B cell (primary cell): ENCODE data around the gene MBNL1. TPM values are rescaled to one million over a fixed set of nuclear protein-coding genes. Genes with fewer than 3 reads are reported as not detected.

Experiments
- ATAC-seq: fragments of 200-7000 bp; cut with Tn5 transposase; one replicate; pipeline ENCODE4 v1.10.0; 2021; ENCODE audit warnings: low read depth, mild to moderate bottlenecking, moderate number of reproducible peaks, moderate library complexity
- CTCF ChIA-PET: fragments of 350-600 bp; sonication (Branson Sonifier 250); formaldehyde crosslinking; loops from one replicate; lab custom pipeline; 2021; ENCODE audit warnings: antibody characterized with exemption, inconsistent platforms; lab: Charles Lee
- POLR2A ChIA-PET: fragments of 350-600 bp; sonication (Branson Sonifier 250); formaldehyde crosslinking; loops from one replicate; lab custom pipeline; 2021; ENCODE audit warnings: antibody characterized with exemption; lab: Charles Lee
- DNase-seq: peaks from one replicate; pipeline ENCODE4 v3.0.0; 2013
- H2AFZ ChIP-seq: 2 replicates; pipeline ENCODE4 v1.6.1; 2012; ENCODE audit warnings: mild to moderate bottlenecking, low read depth, low read length; ENCODE audit not compliant: insufficient read depth, poor library complexity, severe bottlenecking
- H3K27ac ChIP-seq, 2 donors: 1 replicate in 1 of 2; 2 replicates in 1 of 2; pipeline ENCODE4 v1.5.1; 2012 to 2013; ENCODE audit warnings: low read length in 2 of 2, mild to moderate bottlenecking in 2 of 2, moderate library complexity in 1 of 2
- H3K27me3 ChIP-seq, 4 experiments: fragments of 200-600 bp in 1 of 4; sonication (generic) in 1 of 4; replicated peaks in 1 of 4; 1 replicate in 2 of 4; 2 replicates in 2 of 4; pipeline versions ENCODE4 v1.6.1 to v1.7.0; 2013 to 2016; ENCODE audit warnings: low read length in 3 of 4, mild to moderate bottlenecking in 2 of 4, mixed read lengths in 1 of 4, moderate library complexity in 1 of 4; ENCODE audit not compliant: insufficient read depth in 4 of 4, control insufficient read depth in 3 of 4; ENCODE audit errors: control extremely low read depth in 1 of 4
- H3K36me3 ChIP-seq, 2 experiments: replicated peaks in 1 of 2; 1 replicate in 1 of 2; 2 replicates in 1 of 2; pipeline versions ENCODE4 v1.6.1 to v1.7.1; 2013; ENCODE audit warnings: low read length in 1 of 2; ENCODE audit not compliant: insufficient read depth in 2 of 2, control insufficient read depth in 1 of 2; ENCODE audit errors: control extremely low read depth in 1 of 2, extremely low read depth in 1 of 2
- H3K4me1 ChIP-seq, 2 donors: fragments of 200-600 bp in 1 of 2; sonication (generic) in 1 of 2; 1 replicate in 1 of 2; 2 replicates in 1 of 2; pipeline versions ENCODE4 v1.5.1 to v1.6.1; 2013 to 2017; ENCODE audit warnings: low read length in 2 of 2; ENCODE audit not compliant: control insufficient read depth in 2 of 2, insufficient read depth in 2 of 2
- H3K4me2 ChIP-seq: replicated peaks from 2 replicates; pipeline ENCODE3; 2012; ENCODE audit warnings: mild to moderate bottlenecking, low read depth, low read length; ENCODE audit not compliant: poor library complexity, severe bottlenecking
- H3K4me3 ChIP-seq, 5 experiments: fragments of 200-600 bp in 1 of 5; sonication (generic) in 1 of 5; 1 replicate in 3 of 5; 2 replicates in 2 of 5; pipeline versions ENCODE4 v1.5.1 to v1.7.0; 2011 to 2016; ENCODE audit warnings: low read length in 4 of 5, mild to moderate bottlenecking in 4 of 5, low read depth in 2 of 5, control low read depth in 1 of 5, moderate library complexity in 1 of 5; ENCODE audit not compliant: insufficient read depth in 1 of 5; ENCODE audit errors: control extremely low read depth in 1 of 5, extremely low read depth in 1 of 5
- H3K79me2 ChIP-seq: fragments of 200-600 bp; sonication (generic); one replicate; pipeline ENCODE4 v1.6.0; 2016; ENCODE audit warnings: low read length; ENCODE audit not compliant: control insufficient read depth, insufficient read depth
- H3K9ac ChIP-seq: fragments of 200-600 bp; sonication (generic); 2 replicates; pipeline ENCODE4 v1.6.1; 2017; ENCODE audit warnings: mild to moderate bottlenecking, low read length, moderate library complexity
- H3K9me3 ChIP-seq, 3 donors: one replicate each; pipeline versions ENCODE4 v1.6.1 to v1.7.1; 2013; ENCODE audit warnings: low read length in 2 of 3; ENCODE audit not compliant: control insufficient read depth in 2 of 3, insufficient read depth in 1 of 3; ENCODE audit errors: control extremely low read depth in 1 of 3
- H4K20me1 ChIP-seq: 2 replicates; pipeline ENCODE4 v1.6.0; 2012; ENCODE audit warnings: mild to moderate bottlenecking, low read length; ENCODE audit not compliant: insufficient read depth, control insufficient read depth, poor library complexity, severe bottlenecking
- H3K27ac Mint-ChIP-seq: one replicate; pipeline ENCODE4 v1.8.0; 2021; ENCODE audit warnings: mixed read lengths
- H3K27me3 Mint-ChIP-seq: one replicate; pipeline ENCODE4 v1.8.0; 2021; ENCODE audit warnings: mixed read lengths
- H3K4me1 Mint-ChIP-seq: one replicate; pipeline ENCODE4 v1.8.0; 2021; ENCODE audit warnings: mixed read lengths
- H3K4me3 Mint-ChIP-seq: one replicate; pipeline ENCODE4 v1.8.0; 2021; ENCODE audit warnings: mixed read lengths
- H3K9me3 Mint-ChIP-seq: one replicate; pipeline ENCODE4 v1.8.0; 2022; ENCODE audit warnings: mixed read lengths; ENCODE audit not compliant: insufficient read depth
- CTCF ChIP-seq: fragments of 200-600 bp; IDR thresholded peaks from one replicate; pipeline ENCODE4 v1.8.0; 2022; ENCODE audit warnings: antibody characterized with exemption, mild to moderate bottlenecking
- EZH2 ChIP-seq: IDR thresholded peaks from 2 replicates; pipeline ENCODE4 v1.6.1; 2012; ENCODE audit warnings: borderline replicate concordance, low read depth, mild to moderate bottlenecking, moderate library complexity, low read length; ENCODE audit not compliant: insufficient read depth, poor library complexity, severe bottlenecking
- WGBS: methylation state at CpG from one replicate; pipeline ENCODE4 v1.1.5; 2013; ENCODE audit warnings: missing lambda C conversion rate; ENCODE audit not compliant: insufficient coverage; 5-methylcytosine and 5-hydroxymethylcytosine counted together
- intact Hi-C: fragments of 100-400 bp; cut with micrococcal nuclease; formaldehyde crosslinking; loops from one replicate; pipeline ENCODE4 v1.10.0; 2022
- polyA plus RNA-seq: library from polyadenylated mRNA; depleted of rRNA; stranded (reverse); fragments of >200 nt; gene quantifications from 2 replicates; pipeline ENCODE4 v1.2.3, GENCODE V29; 2012
- total RNA-seq, 2 donors: library from RNA; stranded (reverse); fragments of 120-200 nt in 1 of 2; gene quantifications; 1 replicate in 1 of 2; 2 replicates in 1 of 2; pipeline versions ENCODE4 v1.2.3 to v1.2.4, GENCODE V29; 2013 to 2022

MBNL1 gene
- total and polyA plus RNA-seq, 2 donors (not counting 1 experiment from before 2014, with no cell fraction given): 195 to 505 TPM

DNA sequence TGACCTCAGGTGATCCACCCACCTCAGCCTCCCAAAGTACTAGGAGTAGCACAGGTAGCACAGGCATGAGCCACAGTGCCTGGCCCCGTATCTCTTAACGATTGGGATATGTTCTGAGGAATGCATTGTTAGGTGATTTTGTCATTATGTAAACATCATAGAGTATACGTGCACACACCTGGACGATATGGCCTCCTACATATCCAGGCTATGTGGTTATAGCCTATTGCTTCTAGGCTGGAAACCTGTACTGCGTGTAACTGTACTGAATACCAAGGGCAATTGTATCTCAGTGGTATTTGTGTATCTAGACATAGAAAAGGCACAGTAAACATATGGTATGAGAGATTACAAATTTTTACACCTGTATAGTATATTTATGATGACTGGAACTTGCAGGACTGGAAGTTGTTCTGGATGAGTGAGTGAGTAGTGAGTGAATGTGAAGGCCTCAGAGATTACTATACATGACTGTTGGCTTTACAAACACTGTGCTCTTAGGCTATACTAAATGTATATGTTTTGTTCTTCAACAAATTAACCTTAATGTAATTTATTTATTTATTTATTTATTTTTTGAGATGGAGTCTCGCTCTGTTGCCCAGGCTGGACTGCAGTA lies 120.7 kb downstream of the MBNL1 start:
- no CpG with 5 or more reads among the region's 6 CpGs for WGBS

DNA sequence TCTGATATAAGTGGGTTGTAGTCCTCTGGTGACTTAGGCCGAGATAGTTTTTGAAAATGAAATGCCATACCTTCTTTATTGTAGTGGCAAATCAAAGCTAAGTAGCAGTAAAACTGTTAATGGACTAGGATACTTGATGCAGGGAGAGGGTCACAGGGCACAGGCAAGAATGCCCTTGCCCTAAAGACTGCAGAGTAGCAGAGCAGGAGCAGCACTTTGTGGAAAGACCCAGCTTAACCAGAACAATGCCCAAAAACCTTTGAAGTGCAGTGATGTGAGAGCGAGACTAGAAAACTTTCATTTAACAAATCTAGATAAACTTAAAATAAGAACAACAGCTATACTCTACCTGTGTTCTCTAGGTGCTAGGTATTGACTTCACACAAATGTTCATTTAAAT lies 121.9 kb downstream of the MBNL1 start:
- H3K9me3 Mint-ChIP-seq: no peaks in the 10 kb centered on the region
- Histone ChIP-seq H3K27ac (peak overlapping the region in 1 of 2 donors; percentile 63), H3K9me3 (no peaks in the 10 kb centered on the region), H2AFZ (no peak overlapping the region), H3K4me1 (peaks cover 0 to 17% of the 10 kb centered on the region in 2 donors), H3K36me3 (peaks cover 7 to 55% of the 10 kb centered on the region in 2 experiments), H3K9ac (no peak overlapping the region), H3K27me3 (no peaks in the 10 kb centered on the region), H4K20me1 (peaks cover 35% of the 10 kb centered on the region), H3K4me3 (no peak overlapping the region), H3K4me2 (no peak overlapping the region), H3K79me2 (peaks cover 99% of the 10 kb centered on the region)
- H3K4me3 Mint-ChIP-seq: no peak overlapping the region
- ChIA-PET CTCF (no interaction called here), POLR2A (no interaction called here)
- TF ChIP-seq CTCF: no peak
- TF ChIP-seq EZH2: no peak
- ATAC-seq (no peak), DNase-seq (no peak)
- WGBS: 100% methylated on average over 1 of the region's 2 CpGs
- intact Hi-C loops: loop anchor here (5.0 kb wide), 1 partner anchor 47 kb away; no protein-coding TSS in a partner anchor
- H3K27ac Mint-ChIP-seq: peak overlapping the region; percentile 64
- H3K4me1 Mint-ChIP-seq: peaks cover 58% of the 10 kb centered on the region
- no peaks in the 10 kb centered on the region for H3K27me3 Mint-ChIP-seq

More for the DNA sequence above, 120.7 kb downstream of the MBNL1 start:
- intact Hi-C loops: no loop called here
- CTCF ChIA-PET: no interaction called here
- H3K4me3 ChIP-seq: no peak overlapping the region
- peaks cover 0 to 20% of the 10 kb centered on the region in 2 donors for H3K4me1 ChIP-seq
- H3K9me3 ChIP-seq: no peaks in the 10 kb centered on the region
- Mint-ChIP-seq H3K27me3 (no peaks in the 10 kb centered on the region), H3K4me3 (no peak overlapping the region), H3K27ac (peak overlapping the region; percentile 37), H3K9me3 (no peaks in the 10 kb centered on the region), H3K4me1 (peaks cover 59% of the 10 kb centered on the region)
- H3K79me2 ChIP-seq: peaks cover 99% of the 10 kb centered on the region
- no peak overlapping the region for H3K27ac ChIP-seq
- H3K36me3 ChIP-seq: peaks cover 8 to 47% of the 10 kb centered on the region in 2 experiments
- POLR2A ChIA-PET: no interaction called here
- ATAC-seq (no peak), DNase-seq (no peak)
- H4K20me1 ChIP-seq: peaks cover 33% of the 10 kb centered on the region
- no peak overlapping the region for H3K9ac ChIP-seq
- TF ChIP-seq EZH2: no peak
- no peak overlapping the region for H2AFZ ChIP-seq
- no peaks in the 10 kb centered on the region for H3K27me3 ChIP-seq
- no peak overlapping the region for H3K4me2 ChIP-seq
